ENCODE results near the gene CD300E. TPM values are rescaled to one million over a fixed set of nuclear protein-coding genes. Genes with fewer than 3 reads are reported as not detected.

The CD300E gene
- total and polyA plus RNA-seq, 4 experiments from 2014 or later: not detected

- CTCF ChIA-PET (ENCODE audit: partially characterized antibody): no interaction called here
- POLR2A ChIA-PET (ENCODE audit: partially characterized antibody): no interaction called here
- Mint-ChIP-seq H3K27me3 (peaks cover 23 to 36% of the 10 kb centered on the region in 2 donors), H3K4me3 (no peak overlapping the region), H3K9me3 (peaks cover 0 to 4% (median 0%) of the 10 kb centered on the region in 8 donors), H3K4me1 (peaks cover 5 to 12% (median 9%) of the 10 kb centered on the region in 4 donors), H3K36me3 (no peaks in the 10 kb centered on the region), H3K27ac (no peak overlapping the region)
- no peaks in the 10 kb centered on the region for H3K36me3 ChIP-seq (ENCODE audit: insufficient read depth, low read length)
- H3K27ac ChIP-seq (ENCODE audit: low read depth, low read length): no peak overlapping the region
- no peaks in the 10 kb centered on the region for H3K27me3 ChIP-seq (ENCODE audit: insufficient read depth, low read length)
- no peak for DNase-seq
- no peak overlapping the region for H3K4me3 ChIP-seq (ENCODE audit: low read length in 2 of 2)
- no peaks in the 10 kb centered on the region for H3K4me1 ChIP-seq (ENCODE audit: insufficient read depth, low read length)
- H3K9me3 ChIP-seq (ENCODE audit: control insufficient read depth in 1 of 2, low read length in 2 of 2): no peaks in the 10 kb centered on the region
- intact Hi-C loops (cut with micrococcal nuclease): no loop called here
Observed at GRCh38 chr17:74595037-74595750, 28.3 kb downstream of the CD300E start.

DNA sequence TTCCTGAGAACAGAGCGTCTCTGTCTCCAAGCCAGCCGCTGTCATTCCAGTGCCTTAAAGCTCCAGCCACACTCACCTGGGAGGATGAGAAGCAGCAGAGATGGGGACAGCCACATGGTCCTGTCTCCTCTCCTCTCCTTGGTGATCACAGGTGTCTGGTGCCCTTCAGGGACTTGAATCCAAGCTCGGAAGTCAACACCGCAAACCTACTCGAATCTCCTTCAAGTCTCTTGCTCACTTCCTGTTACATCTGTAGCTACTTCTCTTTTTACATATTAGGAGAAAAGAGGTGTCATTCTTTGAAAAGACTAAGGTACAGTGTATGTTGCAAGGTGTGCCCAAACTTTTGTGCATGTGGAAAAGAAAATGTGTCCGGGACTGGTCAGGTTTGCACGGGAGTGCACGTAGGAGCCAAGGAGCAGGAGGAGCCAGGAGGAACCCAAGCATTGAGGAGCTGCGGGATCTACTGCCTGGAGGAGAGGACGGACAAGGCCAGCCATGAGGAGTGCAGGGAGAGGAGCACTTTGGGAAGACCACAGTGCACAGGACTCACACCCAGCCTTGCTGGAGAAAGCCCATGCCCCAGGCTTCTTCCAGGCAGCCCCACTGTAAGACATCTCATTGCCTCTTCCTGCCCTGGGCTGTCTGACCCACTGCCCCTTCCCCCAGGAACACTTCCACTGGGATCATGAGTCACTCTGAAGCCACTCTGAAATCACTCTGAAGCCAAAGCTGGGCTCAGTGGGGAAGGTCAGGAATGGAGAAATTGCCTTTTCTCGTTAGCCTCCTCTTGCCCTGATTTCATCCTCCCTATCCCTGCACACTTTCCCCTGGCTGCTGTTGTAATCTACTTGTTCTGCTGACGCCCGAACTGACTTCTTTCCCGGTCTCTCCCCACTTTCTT lies 31.2 kb downstream of the CD300E start, which contains the start of gene CD300LD:
TSS of gene CD300LD (minus strand) at position 197 of the 904 bp plus-strand sequence. CDS start at position 116, 81 bp downstream.
- no peak for DNase-seq
- intact Hi-C loops (cut with micrococcal nuclease): no loop called here
- no peaks in the 10 kb centered on the region for H3K9me3 ChIP-seq (ENCODE audit: control insufficient read depth in 1 of 2, low read length in 2 of 2)
- H3K36me3 ChIP-seq (ENCODE audit: insufficient read depth, low read length): no peaks in the 10 kb centered on the region
- Mint-ChIP-seq H3K27me3 (peaks cover 16 to 39% of the 10 kb centered on the region in 2 donors), H3K9me3 (peaks cover 0 to 6% (median 0%) of the 10 kb centered on the region in 8 donors), H3K4me3 (peak within 1 kb of the TSS in 2 of 8 donors; percentile 17 to 51), H3K4me1 (peaks cover 0 to 7% (median 5%) of the 10 kb centered on the region in 4 donors), H3K27ac (no peak within 1 kb of the TSS), H3K36me3 (no peaks in the 10 kb centered on the region)
- ChIA-PET CTCF (ENCODE audit: partially characterized antibody) (interaction anchor here (0.9 kb wide), 1 partner anchor 224 kb away, joined by 3 read pairs; no protein-coding TSS in a partner anchor), POLR2A (ENCODE audit: partially characterized antibody) (interaction anchor here (0.6 kb wide), 1 partner anchor 34 kb away, joined by 3 read pairs; no protein-coding TSS in a partner anchor)
- no peaks in the 10 kb centered on the region for H3K4me1 ChIP-seq (ENCODE audit: insufficient read depth, low read length)
- H3K27ac ChIP-seq (ENCODE audit: low read depth, low read length): no peak within 1 kb of the TSS
- H3K4me3 ChIP-seq (ENCODE audit: low read length in 2 of 2): no peak within 1 kb of the TSS
- H3K27me3 ChIP-seq (ENCODE audit: insufficient read depth, low read length): no peaks in the 10 kb centered on the region

GRCh38 chr17:74591503-74591902 lies 32.0 kb downstream of the CD300E start:
- Mint-ChIP-seq H3K4me3 (no peak overlapping the region), H3K4me1 (peaks cover 0 to 7% (median 5%) of the 10 kb centered on the region in 4 donors), H3K27ac (no peak overlapping the region), H3K9me3 (peaks cover 0 to 6% (median 0%) of the 10 kb centered on the region in 8 donors), H3K36me3 (no peaks in the 10 kb centered on the region), H3K27me3 (peaks cover 12 to 36% of the 10 kb centered on the region in 2 donors)
- DNase-seq: no peak
- ChIA-PET CTCF (ENCODE audit: partially characterized antibody) (interaction anchor here (0.9 kb wide), 1 partner anchor 224 kb away, joined by 3 read pairs; no protein-coding TSS in a partner anchor), POLR2A (ENCODE audit: partially characterized antibody) (no interaction called here)
- intact Hi-C loops (cut with micrococcal nuclease): no loop called here
- Histone ChIP-seq H3K36me3 (ENCODE audit: insufficient read depth, low read length) (no peaks in the 10 kb centered on the region), H3K4me3 (ENCODE audit: low read length in 2 of 2) (no peak overlapping the region), H3K4me1 (ENCODE audit: insufficient read depth, low read length) (no peaks in the 10 kb centered on the region), H3K9me3 (ENCODE audit: control insufficient read depth in 1 of 2, low read length in 2 of 2) (no peaks in the 10 kb centered on the region), H3K27me3 (ENCODE audit: insufficient read depth, low read length) (no peaks in the 10 kb centered on the region), H3K27ac (ENCODE audit: low read depth, low read length) (no peak overlapping the region)

DNA sequence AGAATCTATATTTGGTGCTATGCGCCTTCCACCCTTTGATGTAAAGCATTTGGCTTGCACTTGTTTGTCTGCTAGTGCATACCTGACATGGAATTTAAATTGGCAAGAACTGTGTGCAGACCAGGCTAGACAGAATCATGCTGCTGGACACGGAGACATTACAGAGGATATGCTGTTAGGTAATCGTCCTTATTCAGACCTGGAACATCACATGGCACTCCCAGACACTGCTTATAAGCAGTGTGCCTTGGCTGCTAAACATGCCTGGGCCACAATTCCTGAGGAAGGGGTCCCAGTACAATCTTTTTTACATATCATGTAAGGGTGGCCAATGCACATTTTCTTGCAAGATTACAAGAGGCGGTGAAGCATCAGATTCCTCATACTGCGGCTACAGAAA lies 37.8 kb downstream of the CD300E start:
- no peaks in the 10 kb centered on the region for H3K36me3 ChIP-seq (ENCODE audit: insufficient read depth, low read length)
- ChIA-PET POLR2A (ENCODE audit: partially characterized antibody) (no interaction called here), CTCF (ENCODE audit: partially characterized antibody) (no interaction called here)
- Mint-ChIP-seq H3K27me3 (peaks cover 5 to 14% of the 10 kb centered on the region in 2 donors), H3K9me3 (peaks cover 0 to 9% (median 5%) of the 10 kb centered on the region in 8 donors), H3K36me3 (no peaks in the 10 kb centered on the region), H3K27ac (no peak overlapping the region), H3K4me1 (peaks cover 0 to 1% (median 0%) of the 10 kb centered on the region in 4 donors), H3K4me3 (no peak overlapping the region)
- no peak for DNase-seq
- H3K27me3 ChIP-seq (ENCODE audit: insufficient read depth, low read length): no peaks in the 10 kb centered on the region
- no peaks in the 10 kb centered on the region for H3K4me1 ChIP-seq (ENCODE audit: insufficient read depth, low read length)
- no peak overlapping the region for H3K4me3 ChIP-seq (ENCODE audit: low read length in 2 of 2)
- no peaks in the 10 kb centered on the region for H3K9me3 ChIP-seq (ENCODE audit: control insufficient read depth in 1 of 2, low read length in 2 of 2)
- intact Hi-C loops (cut with micrococcal nuclease): no loop called here
- no peak overlapping the region for H3K27ac ChIP-seq (ENCODE audit: low read depth, low read length)

- Mint-ChIP-seq H3K27me3 (peaks cover 5 to 11% of the 10 kb centered on the region in 2 donors), H3K4me1 (peaks cover 4 to 9% (median 7%) of the 10 kb centered on the region in 4 donors), H3K36me3 (no peaks in the 10 kb centered on the region), H3K9me3 (peaks cover 0 to 9% (median 5%) of the 10 kb centered on the region in 8 donors), H3K27ac (peak overlapping the region in 1 of 7 donors; percentile 1), H3K4me3 (no peak overlapping the region)
- intact Hi-C loops (cut with micrococcal nuclease): no loop called here
- ChIA-PET POLR2A (ENCODE audit: partially characterized antibody) (no interaction called here), CTCF (ENCODE audit: partially characterized antibody) (no interaction called here)
- Histone ChIP-seq H3K9me3 (ENCODE audit: control insufficient read depth in 1 of 2, low read length in 2 of 2) (no peaks in the 10 kb centered on the region), H3K4me3 (ENCODE audit: low read length in 2 of 2) (no peak overlapping the region), H3K27ac (ENCODE audit: low read depth, low read length) (no peak overlapping the region), H3K27me3 (ENCODE audit: insufficient read depth, low read length) (no peaks in the 10 kb centered on the region), H3K4me1 (ENCODE audit: insufficient read depth, low read length) (peaks cover 9% of the 10 kb centered on the region), H3K36me3 (ENCODE audit: insufficient read depth, low read length) (no peaks in the 10 kb centered on the region)
- no peak for DNase-seq
Observed at GRCh38 chr17:74584292-74585060, 39.1 kb downstream of the CD300E start.

DNA sequence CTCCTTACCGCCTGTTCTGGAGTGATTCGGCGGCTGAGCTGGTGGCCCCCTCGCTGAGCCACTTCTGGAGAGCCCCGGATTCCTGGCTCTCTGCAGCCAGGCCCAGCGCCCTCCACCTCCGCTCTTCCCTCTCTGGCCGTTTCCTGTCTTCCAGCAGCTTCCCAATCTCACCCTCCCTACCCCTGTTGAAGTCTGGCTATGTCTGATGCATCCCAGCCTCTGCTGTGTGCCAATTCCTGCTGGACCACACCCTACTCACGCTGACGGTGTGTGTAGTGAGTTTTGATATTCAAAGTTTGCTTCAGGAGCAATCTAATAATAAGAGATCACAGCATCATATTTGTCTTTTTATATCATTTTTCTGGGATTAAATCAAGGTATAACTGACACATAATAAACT lies 40.9 kb downstream of the CD300E start:
- POLR2A ChIA-PET (ENCODE audit: partially characterized antibody): no interaction called here
- Mint-ChIP-seq H3K27ac (no peak overlapping the region), H3K4me1 (peaks cover 7 to 12% (median 8%) of the 10 kb centered on the region in 4 donors), H3K9me3 (peaks cover 0 to 7% (median 5%) of the 10 kb centered on the region in 8 donors), H3K4me3 (no peak overlapping the region), H3K36me3 (no peaks in the 10 kb centered on the region), H3K27me3 (peaks cover 0 to 5% of the 10 kb centered on the region in 2 donors)
- H3K9me3 ChIP-seq (ENCODE audit: control insufficient read depth in 1 of 2, low read length in 2 of 2): no peaks in the 10 kb centered on the region
- intact Hi-C loops (cut with micrococcal nuclease): no loop called here
- no peak for DNase-seq
- no peaks in the 10 kb centered on the region for H3K27me3 ChIP-seq (ENCODE audit: insufficient read depth, low read length)
- CTCF ChIA-PET (ENCODE audit: partially characterized antibody): no interaction called here
- H3K4me1 ChIP-seq (ENCODE audit: insufficient read depth, low read length): peaks cover 10% of the 10 kb centered on the region
- no peak overlapping the region for H3K4me3 ChIP-seq (ENCODE audit: low read length in 2 of 2)
- no peak overlapping the region for H3K27ac ChIP-seq (ENCODE audit: low read depth, low read length)
- no peaks in the 10 kb centered on the region for H3K36me3 ChIP-seq (ENCODE audit: insufficient read depth, low read length)

Measured in CD4-positive, alpha-beta memory T cell (primary cell).